ENCODE measurements around the gene HYI.

HYI gene

GRCh38 chr1:43438006-43438405, 15.7 kb downstream of the HYI start:
- H3K4me1 ChIP-seq (ENCODE audit: control insufficient read depth in 2 of 2, insufficient read depth in 1 of 2, low read depth in 1 of 2, low read length in 2 of 2) = peaks cover 6 to 22% of the 10 kb centered on the region in 2 donors
- no peaks in the 10 kb centered on the region for H3K27me3 ChIP-seq (ENCODE audit: control insufficient read depth in 3 of 3, insufficient read depth in 3 of 3, low read depth in 1 of 3, low read length in 3 of 3)
- H2BK5ac ChIP-seq (ENCODE audit: low read length) = no peak overlapping the region
- no peak overlapping the region for H2AFZ ChIP-seq (ENCODE audit: low read length)
- H3K23ac ChIP-seq (ENCODE audit: low read depth, low read length, poor library complexity) = no peak overlapping the region
- no peak overlapping the region for H4K91ac ChIP-seq (ENCODE audit: low read depth, low read length, poor library complexity)
- no CpG with 5 or more reads among the region's 3 CpGs for WGBS, 2 donors (ENCODE audit: extremely low coverage in 2 of 2, insufficient read length in 2 of 2, insufficient replicate concordance in 1 of 2)
- no peak overlapping the region for H4K8ac ChIP-seq (ENCODE audit: low read depth, low read length)
- no peak overlapping the region for H2BK120ac ChIP-seq (ENCODE audit: low read depth, low read length)
- no peak overlapping the region for H3K18ac ChIP-seq (ENCODE audit: low read length)
- no peaks in the 10 kb centered on the region for H3K79me1 ChIP-seq (ENCODE audit: low read depth, low read length)
- H2BK15ac ChIP-seq (ENCODE audit: low read length) = no peak overlapping the region
- no peaks in the 10 kb centered on the region for H3K9me3 ChIP-seq (replicated peaks in 1 of 2; ENCODE audit: control insufficient read depth in 2 of 2, insufficient read depth in 1 of 2, low read depth in 1 of 2, low read length in 2 of 2)
- H3K4me2 ChIP-seq (ENCODE audit: insufficient read depth, low read length, poor library complexity, severe bottlenecking) = no peak overlapping the region
- H3K36me3 ChIP-seq (replicated peaks in 1 of 2; ENCODE audit: control insufficient read depth in 2 of 2, insufficient read depth in 2 of 2, low read length in 2 of 2) = peaks cover 28 to 78% of the 10 kb centered on the region in 2 donors
- no peak overlapping the region for H3K14ac ChIP-seq (ENCODE audit: low read length)
- H3K4me3 ChIP-seq (ENCODE audit: low read length in 2 of 2) = no peak overlapping the region
- no peak overlapping the region for H3K4ac ChIP-seq (ENCODE audit: low read length)
- H2AK5ac ChIP-seq (ENCODE audit: low read depth, low read length) = no peak overlapping the region
- H3K9ac ChIP-seq (ENCODE audit: low read depth, low read length, poor library complexity) = no peak overlapping the region
- no peak for DNase-seq (ENCODE audit: low spot score)
- no peak overlapping the region for H3K27ac ChIP-seq (replicated peaks; ENCODE audit: low read length)
- H2BK12ac ChIP-seq (ENCODE audit: low read length) = no peak overlapping the region

GRCh38 chr1:43437031-43437973, 16.4 kb downstream of the HYI start:
- no peak overlapping the region for H4K8ac ChIP-seq (ENCODE audit: low read depth, low read length)
- H3K4me3 ChIP-seq (ENCODE audit: low read length in 2 of 2) = no peak overlapping the region
- peaks cover 6 to 22% of the 10 kb centered on the region in 2 donors for H3K4me1 ChIP-seq (ENCODE audit: control insufficient read depth in 2 of 2, insufficient read depth in 1 of 2, low read depth in 1 of 2, low read length in 2 of 2)
- no peak overlapping the region for H3K18ac ChIP-seq (ENCODE audit: low read length)
- H3K9me3 ChIP-seq (replicated peaks in 1 of 2; ENCODE audit: control insufficient read depth in 2 of 2, insufficient read depth in 1 of 2, low read depth in 1 of 2, low read length in 2 of 2) = no peaks in the 10 kb centered on the region
- no peak overlapping the region for H2AK5ac ChIP-seq (ENCODE audit: low read depth, low read length)
- no peak overlapping the region for H3K14ac ChIP-seq (ENCODE audit: low read length)
- H3K36me3 ChIP-seq (replicated peaks in 1 of 2; ENCODE audit: control insufficient read depth in 2 of 2, insufficient read depth in 2 of 2, low read length in 2 of 2) = peaks cover 29 to 78% of the 10 kb centered on the region in 2 donors
- H2AFZ ChIP-seq (ENCODE audit: low read length) = no peak overlapping the region
- no peak overlapping the region for H3K9ac ChIP-seq (ENCODE audit: low read depth, low read length, poor library complexity)
- H3K4me2 ChIP-seq (ENCODE audit: insufficient read depth, low read length, poor library complexity, severe bottlenecking) = no peak overlapping the region
- no CpG with 5 or more reads among the region's 20 CpGs for WGBS, 2 donors (ENCODE audit: extremely low coverage in 2 of 2, insufficient read length in 2 of 2, insufficient replicate concordance in 1 of 2)
- no peaks in the 10 kb centered on the region for H3K79me1 ChIP-seq (ENCODE audit: low read depth, low read length)
- no peak overlapping the region for H2BK15ac ChIP-seq (ENCODE audit: low read length)
- H3K27ac ChIP-seq (replicated peaks; ENCODE audit: low read length) = no peak overlapping the region
- H3K23ac ChIP-seq (ENCODE audit: low read depth, low read length, poor library complexity) = peak overlapping the region; percentile 25
- DNase-seq (ENCODE audit: low spot score) = no peak
- H4K91ac ChIP-seq (ENCODE audit: low read depth, low read length, poor library complexity) = no peak overlapping the region
- no peak overlapping the region for H2BK5ac ChIP-seq (ENCODE audit: low read length)
- H2BK12ac ChIP-seq (ENCODE audit: low read length) = no peak overlapping the region
- H3K4ac ChIP-seq (ENCODE audit: low read length) = no peak overlapping the region
- H2BK120ac ChIP-seq (ENCODE audit: low read depth, low read length) = no peak overlapping the region
- no peaks in the 10 kb centered on the region for H3K27me3 ChIP-seq (ENCODE audit: control insufficient read depth in 3 of 3, insufficient read depth in 3 of 3, low read depth in 1 of 3, low read length in 3 of 3)

- no peak overlapping the region for H3K23ac ChIP-seq (ENCODE audit: low read depth, low read length, poor library complexity)
- no peak for DNase-seq (ENCODE audit: low spot score)
- no peak overlapping the region for H2BK15ac ChIP-seq (ENCODE audit: low read length)
- H3K27ac ChIP-seq (replicated peaks; ENCODE audit: low read length) = no peak overlapping the region
- no peak overlapping the region for H2AFZ ChIP-seq (ENCODE audit: low read length)
- H3K79me1 ChIP-seq (ENCODE audit: low read depth, low read length) = no peaks in the 10 kb centered on the region
- no CpG with 5 or more reads among the region's 3 CpGs for WGBS, 2 donors (ENCODE audit: extremely low coverage in 2 of 2, insufficient read length in 2 of 2, insufficient replicate concordance in 1 of 2)
- H3K4ac ChIP-seq (ENCODE audit: low read length) = no peak overlapping the region
- no peaks in the 10 kb centered on the region for H3K27me3 ChIP-seq (ENCODE audit: control insufficient read depth in 3 of 3, insufficient read depth in 3 of 3, low read depth in 1 of 3, low read length in 3 of 3)
- peaks cover 4 to 22% of the 10 kb centered on the region in 2 donors for H3K4me1 ChIP-seq (ENCODE audit: control insufficient read depth in 2 of 2, insufficient read depth in 1 of 2, low read depth in 1 of 2, low read length in 2 of 2)
- peaks cover 0 to 2% of the 10 kb centered on the region in 2 donors for H3K9me3 ChIP-seq (replicated peaks in 1 of 2; ENCODE audit: control insufficient read depth in 2 of 2, insufficient read depth in 1 of 2, low read depth in 1 of 2, low read length in 2 of 2)
- no peak overlapping the region for H2AK5ac ChIP-seq (ENCODE audit: low read depth, low read length)
- H3K18ac ChIP-seq (ENCODE audit: low read length) = no peak overlapping the region
- H3K14ac ChIP-seq (ENCODE audit: low read length) = no peak overlapping the region
- no peak overlapping the region for H3K4me3 ChIP-seq (ENCODE audit: low read length in 2 of 2)
- no peak overlapping the region for H3K4me2 ChIP-seq (ENCODE audit: insufficient read depth, low read length, poor library complexity, severe bottlenecking)
- H4K8ac ChIP-seq (ENCODE audit: low read depth, low read length) = no peak overlapping the region
- H3K36me3 ChIP-seq (replicated peaks in 1 of 2; ENCODE audit: control insufficient read depth in 2 of 2, insufficient read depth in 2 of 2, low read length in 2 of 2) = peaks cover 35 to 79% of the 10 kb centered on the region in 2 donors
- no peak overlapping the region for H2BK12ac ChIP-seq (ENCODE audit: low read length)
- no peak overlapping the region for H2BK5ac ChIP-seq (ENCODE audit: low read length)
- H4K91ac ChIP-seq (ENCODE audit: low read depth, low read length, poor library complexity) = no peak overlapping the region
- H3K9ac ChIP-seq (ENCODE audit: low read depth, low read length, poor library complexity) = no peak overlapping the region
- H2BK120ac ChIP-seq (ENCODE audit: low read depth, low read length) = no peak overlapping the region
Measured at GRCh38 chr1:43436371-43436770, 17.4 kb downstream of the HYI start.

All from neuronal stem cell (in vitro differentiated cells).